GOT3 (cell line): Measurements from ENCODE around the gene TCP1.
"Not testable (repeated sequence)": the region's sequence is repeated elsewhere in the genome, so short reads cannot be mapped to it uniquely, and the experiment has no call there.

Experiments used
- DNase-seq: peaks from one replicate; lab custom pipeline; 2025; ENCODE audit warnings: mixed read lengths; lab: John Stamatoyannopoulos, UW

The TCP1 gene

GRCh38 chr6:159777240-159777904, 12.0 kb downstream of the TCP1 start:
- DNase-seq, result no peak

DNA sequence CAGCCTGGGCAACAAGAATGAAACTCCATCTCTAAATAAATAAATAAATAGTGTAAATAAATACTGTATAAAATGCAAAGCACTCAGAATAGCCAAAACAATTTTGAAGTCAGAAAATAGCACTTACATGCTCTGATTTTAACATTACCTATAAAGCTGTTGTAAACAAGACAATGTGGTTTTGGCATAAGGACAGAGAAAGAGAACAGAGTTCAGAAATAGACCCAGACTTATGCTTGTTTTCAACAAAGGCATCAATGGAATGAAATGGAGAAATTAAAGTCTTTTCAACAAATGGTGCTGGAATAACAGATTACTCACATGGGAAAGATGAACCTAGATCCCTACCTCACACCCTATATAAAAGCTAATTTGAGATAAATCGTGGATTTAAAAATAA, 17.2 kb downstream of the TCP1 start:
- DNase-seq, result no peak

GRCh38 chr6:159769470-159769869, 19.9 kb downstream of the TCP1 start:
- DNase-seq, result no peak

- no peak for DNase-seq
Observed at GRCh38 chr6:159766906-159767305, 22.5 kb downstream of the TCP1 start.

- DNase-seq, result no peak
Observed at GRCh38 chr6:159762681-159763293, 26.6 kb downstream of the TCP1 start.

- peak; percentile 76 for DNase-seq
Observed at GRCh38 chr6:159761873-159762680, 27.3 kb downstream of the TCP1 start, which contains the start of gene ACAT2. Gene ACAT2, plus strand, starts transcription at chr6:159762045. Its CDS starts 43 bp downstream, at chr6:159762088.

- no peak for DNase-seq
Observed at GRCh38 chr6:159761129-159761872, 28.1 kb downstream of the TCP1 start.

GRCh38 chr6:159760602-159761057, 28.8 kb downstream of the TCP1 start:
- DNase-seq, result no peak

DNA sequence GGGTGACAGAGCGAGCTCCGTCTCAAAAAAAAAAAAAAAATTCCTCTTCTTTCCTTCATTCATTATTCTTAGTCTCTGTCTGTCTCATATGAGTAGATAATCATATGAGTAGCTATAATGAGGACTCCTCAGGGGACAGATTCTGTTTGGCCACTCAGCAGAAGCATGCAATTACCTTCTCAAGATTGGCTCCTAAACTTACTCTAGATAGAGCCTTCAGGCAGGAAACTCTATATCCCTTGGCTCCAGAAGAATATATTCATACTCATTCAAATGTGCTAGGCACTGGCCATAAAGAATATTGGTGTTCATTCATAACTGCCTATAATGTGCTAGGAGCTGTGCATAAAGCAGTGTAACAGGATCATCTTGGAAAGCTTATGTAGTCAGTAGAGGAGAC, 29.8 kb downstream of the TCP1 start:
- no peak for DNase-seq

DNA sequence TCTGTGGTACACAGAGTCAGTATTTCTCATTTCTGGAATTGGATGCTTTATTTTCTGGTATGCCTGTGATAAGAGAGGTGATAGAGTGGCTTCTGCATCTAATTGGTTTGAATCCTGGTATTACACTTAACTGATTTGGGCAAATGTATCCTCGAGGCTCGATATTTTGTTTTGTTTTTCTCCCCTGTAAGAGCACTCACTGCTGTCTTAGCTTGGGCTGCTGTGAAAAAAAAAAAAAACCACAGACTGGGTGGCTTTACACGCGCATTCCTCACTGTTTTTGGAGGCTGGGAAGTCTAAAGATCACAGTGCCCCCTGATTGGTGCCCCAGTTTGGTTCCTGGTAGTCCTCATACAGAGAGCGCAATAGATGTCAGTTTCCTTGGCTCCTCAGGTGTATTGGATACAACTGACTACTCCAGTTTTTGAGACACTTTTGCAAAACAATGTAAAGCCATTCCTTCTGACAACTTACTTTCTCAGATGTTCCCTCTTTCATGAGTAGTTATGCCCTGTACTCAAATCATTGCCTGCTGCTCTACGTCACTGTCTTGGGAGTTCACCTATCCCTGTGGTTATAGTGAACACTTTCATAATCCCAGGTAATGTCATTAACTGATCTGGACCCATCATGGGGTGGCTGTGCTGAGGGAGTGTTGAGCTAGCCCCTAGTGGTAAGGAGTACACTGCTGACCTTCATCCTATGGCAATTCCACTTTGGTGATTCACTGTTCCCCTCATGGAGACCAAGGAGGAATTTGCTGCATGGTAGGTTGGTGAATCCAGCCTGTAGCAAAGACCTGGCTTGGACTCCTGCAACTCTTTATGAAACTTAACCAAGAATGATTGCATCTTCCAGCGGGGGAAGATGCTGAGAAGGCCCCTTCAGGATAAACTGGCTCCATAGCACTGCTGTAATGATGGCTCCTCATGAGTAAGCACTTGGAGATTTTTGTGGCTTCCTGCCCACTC, 31.1 kb downstream of the TCP1 start:
- DNase-seq, result no peak

GRCh38 chr6:159756508-159756907, 32.9 kb downstream of the TCP1 start:
- no peak for DNase-seq

- no peak for DNase-seq
Observed at GRCh38 chr6:159754959-159755914, 34.2 kb downstream of the TCP1 start.

DNA sequence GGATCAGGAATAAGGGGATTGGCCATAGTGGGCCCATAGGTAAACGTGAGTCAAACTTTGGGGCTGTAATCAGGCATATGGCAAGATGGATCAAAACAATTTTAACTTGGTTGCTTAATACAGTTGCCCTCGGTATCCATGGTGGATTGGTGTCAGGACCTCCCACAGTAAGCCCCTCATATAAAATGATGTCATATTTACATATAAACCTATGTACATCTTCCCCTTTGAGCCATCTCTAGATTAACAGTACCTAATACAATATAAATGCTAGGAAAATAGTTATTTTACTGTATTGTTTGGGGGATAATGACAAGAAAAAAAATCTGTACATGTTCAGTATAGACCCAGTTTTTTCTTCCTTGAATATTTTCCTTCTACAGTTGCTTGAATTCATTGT, 35.0 kb downstream of the TCP1 start:
- DNase-seq, result no peak

- no peak for DNase-seq
Observed at GRCh38 chr6:159753081-159753872, 36.1 kb downstream of the TCP1 start.

GRCh38 chr6:159751448-159751847, 38.0 kb downstream of the TCP1 start:
- DNase-seq, result no peak

GRCh38 chr6:159748127-159748526, 41.3 kb downstream of the TCP1 start:
- DNase-seq, result not testable (repeated sequence)

DNA sequence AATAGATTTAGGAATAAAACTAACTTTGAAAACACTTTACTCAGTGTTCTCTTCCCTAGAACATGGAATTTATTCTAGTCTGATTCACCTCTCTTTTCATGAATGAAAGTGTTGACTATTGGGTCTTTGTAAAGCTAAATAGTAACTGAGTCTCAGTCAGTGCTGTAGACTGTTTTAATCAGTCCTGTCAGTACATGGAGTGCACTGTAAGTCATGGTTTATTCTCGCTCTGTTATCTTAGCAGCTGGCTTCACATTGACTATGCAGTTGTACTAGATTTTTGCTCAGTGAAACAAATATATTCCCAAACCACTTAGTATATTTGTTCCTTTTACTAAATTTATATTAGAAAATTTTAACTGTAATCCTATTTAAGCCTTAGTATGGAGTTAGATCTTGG, 42.6 kb downstream of the TCP1 start:
- no peak for DNase-seq

GRCh38 chr6:159745081-159745480, 44.3 kb downstream of the TCP1 start:
- no peak for DNase-seq

GRCh38 chr6:159742165-159742564, 47.2 kb downstream of the TCP1 start:
- DNase-seq, result no peak
